A549 treated with RU486 at 1 μM for 4 hours (cell line): ENCODE measurements around the gene IGFBPL1. TPM values are rescaled to one million over a fixed set of nuclear protein-coding genes. Genes with fewer than 3 reads are reported as not detected.

Experiments used
- total RNA-seq: library from RNA; stranded (reverse); fragments of 200-300 nt; extraction: Qiagen RNA extraction; gene quantifications from 5 replicates; pipeline ENCODE4 v1.2.3, GENCODE V29; 2022; ENCODE audit warnings: low read depth

Gene IGFBPL1
- total RNA-seq = 2.1 to 3.0 TPM (median 2.9 TPM) in 5 replicates

GRCh38 chr9:38423973-38424843, at the start of gene IGFBPL1:
Gene IGFBPL1, minus strand, starts transcription at chr9:38424454. Its CDS starts 30 bp downstream, at chr9:38424424.

GRCh38 chr9:38392235-38393127, 31.8 kb downstream of the IGFBPL1 start, which contains the start of gene ALDH1B1:
Gene ALDH1B1, plus strand, starts transcription at chr9:38392702. Its CDS starts 3,047 bp downstream, at chr9:38395749.

Other genes with a start within 250 kb of the IGFBPL1 start
- 51.1 to 62.1 TPM (median 53.4 TPM) in 5 replicates for gene ALDH1B1, start 31.8 kb downstream of the IGFBPL1 start, total RNA-seq
- 4.9 to 11.4 TPM (median 10.5 TPM) in 5 replicates for gene ANKRD18A, start 196.1 kb upstream of the IGFBPL1 start, total RNA-seq